GM21381 (cell line): ENCODE measurements around the gene CIRBP.

Experiments
- ATAC-seq: cut with Tn5 transposase; IDR thresholded peaks from one replicate; pipeline ENCODE4 v1.9.1; 2021; ENCODE audit warnings: mild to moderate bottlenecking, moderate library complexity; ENCODE audit not compliant: unreplicated experiment

The CIRBP gene

GRCh38 chr19:1269065-1269477 lies at the start of gene CIRBP:
TSS of gene CIRBP (plus strand) at chr19:1269332. CDS start at chr19:1270934, 1,602 bp downstream.
- ATAC-seq: peak; percentile 49

- ATAC-seq: no peak
Measured at GRCh38 chr19:1219786-1220476, 49.2 kb upstream of the CIRBP start.

- no peak for ATAC-seq
Measured at GRCh38 chr19:1220477-1220930, 48.6 kb upstream of the CIRBP start.

GRCh38 chr19:1220976-1221903 lies 47.9 kb upstream of the CIRBP start:
- no peak for ATAC-seq

- ATAC-seq: no peak
Measured at GRCh38 chr19:1221904-1222255, 47.3 kb upstream of the CIRBP start.

GRCh38 chr19:1222394-1222793 lies 46.7 kb upstream of the CIRBP start:
- no peak for ATAC-seq

GRCh38 chr19:1223018-1223855 lies 45.9 kb upstream of the CIRBP start:
- ATAC-seq: no peak

- no peak for ATAC-seq
Measured at GRCh38 chr19:1224047-1224825, 44.9 kb upstream of the CIRBP start.

- ATAC-seq: no peak
Measured at GRCh38 chr19:1224847-1225246, 44.3 kb upstream of the CIRBP start.

- no peak for ATAC-seq
Measured at GRCh38 chr19:1225440-1226226, 43.5 kb upstream of the CIRBP start.

- ATAC-seq: no peak
Measured at GRCh38 chr19:1226227-1226518, 43.0 kb upstream of the CIRBP start.

GRCh38 chr19:1226522-1227303 lies 42.4 kb upstream of the CIRBP start:
- ATAC-seq: no peak

- no peak for ATAC-seq
Measured at GRCh38 chr19:1227304-1228054, 41.7 kb upstream of the CIRBP start.

GRCh38 chr19:1228161-1228957 lies 40.8 kb upstream of the CIRBP start:
- ATAC-seq: no peak

- no peak for ATAC-seq
Measured at GRCh38 chr19:1229056-1229923, 39.8 kb upstream of the CIRBP start.

- no peak for ATAC-seq
Measured at GRCh38 chr19:1229924-1230782, 39.0 kb upstream of the CIRBP start.
